H9 (cell line): Measurements from ENCODE around the gene CELF4. TPM values are rescaled to one million over a fixed set of nuclear protein-coding genes. Genes with fewer than 3 reads are reported as not detected.

Source experiments
- DNase-seq: peaks from one replicate; pipeline ENCODE4 v3.0.0-alpha.2; 2017
- H2AFZ ChIP-seq: one replicate; pipeline ENCODE4 v1.6.1; 2013; ENCODE audit warnings: mild to moderate bottlenecking, low read length, control low read depth, moderate library complexity
- H2AK5ac ChIP-seq: 2 replicates; pipeline ENCODE4 v1.6.1; 2013; ENCODE audit warnings: low read length, control low read depth, mixed read lengths; ENCODE audit not compliant: insufficient read length
- H2BK120ac ChIP-seq: one replicate; pipeline ENCODE4 v1.6.1; 2013; ENCODE audit warnings: low read depth, mild to moderate bottlenecking, low read length, control low read depth, inconsistent platforms; ENCODE audit not compliant: poor library complexity, severe bottlenecking
- H2BK12ac ChIP-seq: 2 replicates; pipeline ENCODE4 v1.6.1; 2013; ENCODE audit warnings: low read length, control low read depth, mixed read lengths, low read depth; ENCODE audit not compliant: insufficient read length
- H2BK15ac ChIP-seq: 2 replicates; pipeline ENCODE4 v1.6.1; 2013; ENCODE audit warnings: low read depth, low read length, control low read depth
- H2BK20ac ChIP-seq: one replicate; pipeline ENCODE4 v1.6.1; 2013; ENCODE audit warnings: low read depth, mild to moderate bottlenecking, low read length, control low read depth, inconsistent platforms; ENCODE audit not compliant: poor library complexity, severe bottlenecking
- H2BK5ac ChIP-seq: 2 replicates; pipeline ENCODE4 v1.6.1; 2013; ENCODE audit warnings: low read length, control low read depth, mixed read lengths; ENCODE audit not compliant: insufficient read length
- H3K14ac ChIP-seq: 2 replicates; pipeline ENCODE4 v1.6.1; 2013; ENCODE audit warnings: low read length, control low read depth; ENCODE audit not compliant: insufficient read depth
- H3K18ac ChIP-seq: 2 replicates; pipeline ENCODE4 v1.6.1; 2013; ENCODE audit warnings: low read depth, mild to moderate bottlenecking, mixed read lengths, low read length, control low read depth; ENCODE audit not compliant: insufficient read length
- H3K23ac ChIP-seq: 2 replicates; pipeline ENCODE4 v1.6.1; 2013; ENCODE audit warnings: low read length, control low read depth, mixed read lengths, low read depth; ENCODE audit not compliant: insufficient read length
- H3K23me2 ChIP-seq: 2 replicates; pipeline ENCODE4 v1.6.1; 2013; ENCODE audit warnings: low read depth, mild to moderate bottlenecking, mixed read lengths, low read length, control low read depth; ENCODE audit not compliant: insufficient read length, poor library complexity, severe bottlenecking
- H3K27ac ChIP-seq: 2 replicates; pipeline ENCODE4 v1.5.1; 2013; ENCODE audit warnings: low read length, control low read depth, mixed read lengths, low read depth; ENCODE audit not compliant: insufficient read length
- H3K27me3 ChIP-seq: 2 replicates; pipeline ENCODE4 v1.6.1; 2013; ENCODE audit warnings: low read length, control low read depth, inconsistent platforms; ENCODE audit not compliant: insufficient read depth
- H3K4ac ChIP-seq: 2 replicates; pipeline ENCODE4 v1.6.1; 2013; ENCODE audit warnings: low read depth, mild to moderate bottlenecking, control low read depth, inconsistent platforms, low read length, moderate library complexity
- H3K4me1 ChIP-seq: 2 replicates; pipeline ENCODE4 v1.6.1; 2013; ENCODE audit warnings: low read length, control low read depth, inconsistent platforms; ENCODE audit not compliant: insufficient read depth
- H3K4me2 ChIP-seq: 2 replicates; pipeline ENCODE4 v1.6.1; 2013; ENCODE audit warnings: low read length, control low read depth, mixed read lengths; ENCODE audit not compliant: insufficient read length, insufficient read depth
- H3K56ac ChIP-seq: 2 replicates; pipeline ENCODE4 v1.6.1; 2013; ENCODE audit warnings: low read depth, mild to moderate bottlenecking, mixed read lengths, low read length, control low read depth; ENCODE audit not compliant: insufficient read length
- H3K79me1 ChIP-seq: 2 replicates; pipeline ENCODE4 v1.6.1; 2013; ENCODE audit warnings: low read depth, mild to moderate bottlenecking, moderate library complexity, low read length, control low read depth, inconsistent platforms; ENCODE audit not compliant: insufficient read depth, poor library complexity, severe bottlenecking
- H3K79me2 ChIP-seq: 2 replicates; pipeline ENCODE4 v1.6.1; 2013; ENCODE audit warnings: low read length, control low read depth, inconsistent platforms; ENCODE audit not compliant: insufficient read depth
- H3K9ac ChIP-seq: 2 replicates; pipeline ENCODE4 v1.6.1; 2013; ENCODE audit warnings: low read length, control low read depth, mixed read lengths; ENCODE audit not compliant: insufficient read length; ENCODE audit errors: extremely low read depth
- H3K9me3 ChIP-seq: one replicate; pipeline ENCODE4 v1.6.1; 2013; ENCODE audit warnings: low read depth, low read length, inconsistent platforms; ENCODE audit not compliant: control insufficient read depth
- H3T11ph ChIP-seq: one replicate; pipeline ENCODE4 v1.6.1; 2013; ENCODE audit warnings: mild to moderate bottlenecking, low read length, control low read depth, inconsistent platforms
- H4K20me1 ChIP-seq: one replicate; pipeline ENCODE4 v1.6.1; 2013; ENCODE audit not compliant: control insufficient read depth, insufficient read length, insufficient read depth
- H4K5ac ChIP-seq: 2 replicates; pipeline ENCODE4 v1.6.1; 2013; ENCODE audit warnings: low read depth, mild to moderate bottlenecking, mixed read lengths, low read length, control low read depth; ENCODE audit not compliant: insufficient read length
- H4K8ac ChIP-seq: replicated peaks from 2 replicates; pipeline ENCODE4 v1.6.1; 2013; ENCODE audit warnings: low read length, control low read depth, mixed read lengths, low read depth; ENCODE audit not compliant: insufficient read length
- H4K91ac ChIP-seq: 2 replicates; pipeline ENCODE4 v1.6.1; 2013; ENCODE audit warnings: low read depth, mild to moderate bottlenecking, moderate library complexity, mixed read lengths, low read length, control low read depth; ENCODE audit not compliant: insufficient read length
- H3K27ac Mint-ChIP-seq, 3 experiments: 2 replicates in 2 of 3; 3 replicates in 1 of 3; pipeline ENCODE4 v1.8.0; 2020 to 2021; ENCODE audit warnings: mixed read lengths in 3 of 3, mild to moderate bottlenecking in 1 of 3, moderate library complexity in 1 of 3
- H3K27me3 Mint-ChIP-seq: 2 replicates; pipeline ENCODE4 v1.8.0; 2021; ENCODE audit warnings: low read depth, mild to moderate bottlenecking, moderate library complexity, mixed read lengths
- H3K36me3 Mint-ChIP-seq, 3 experiments: 2 replicates in 2 of 3; 3 replicates in 1 of 3; pipeline ENCODE4 v1.8.0; 2020 to 2021; ENCODE audit warnings: low read depth in 3 of 3, mixed read lengths in 3 of 3; ENCODE audit not compliant: insufficient read depth in 1 of 3
- H3K4me1 Mint-ChIP-seq, 2 experiments: 2 replicates each; pipeline ENCODE4 v1.8.0; 2020; ENCODE audit warnings: mixed read lengths in 2 of 2
- H3K4me3 Mint-ChIP-seq, 2 experiments: 2 replicates in 1 of 2; 3 replicates in 1 of 2; pipeline ENCODE4 v1.8.0; 2020 to 2021; ENCODE audit warnings: mild to moderate bottlenecking in 2 of 2, mixed read lengths in 2 of 2, moderate library complexity in 1 of 2
- H3K9me3 Mint-ChIP-seq, 2 experiments: 2 replicates in 1 of 2; 3 replicates in 1 of 2; pipeline ENCODE4 v1.8.0; 2020; ENCODE audit warnings: mild to moderate bottlenecking in 2 of 2, mixed read lengths in 2 of 2, moderate library complexity in 1 of 2
- CTCF ChIP-seq: fragments of 200-600 bp; sonication (generic); conservative IDR thresholded peaks from 3 replicates; pipeline ENCODE4 v1.8.0; 2021; ENCODE audit warnings: antibody characterized with exemption, mild to moderate bottlenecking
- WGBS: extraction: QIAGEN DNeasy Blood & Tissue Kit; methylation state at CpG from one replicate; pipeline ENCODE4 v1.1.7; 2013; ENCODE audit warnings: missing lambda C conversion rate, low lambda C conversion rate, mixed read lengths; ENCODE audit not compliant: insufficient read length; ENCODE audit errors: extremely low coverage; 5-methylcytosine and 5-hydroxymethylcytosine counted together
- total RNA-seq: library from RNA; stranded (reverse); gene quantifications from 2 replicates; pipeline ENCODE4 v1.2.1, GENCODE V29; 2021

Gene CELF4
- total RNA-seq, 1 experiment from 2014 or later: 1.1 TPM

GRCh38 chr18:37238282-37239108, 327.1 kb downstream of the CELF4 start:
- Histone ChIP-seq H3K4me2 (no peak overlapping the region), H4K8ac (no peak overlapping the region), H3K23me2 (no peaks in the 10 kb centered on the region), H3K14ac (no peak overlapping the region; the same call in 1 of the 2 replicates), H3K79me1 (no peaks in the 10 kb centered on the region), H4K20me1 (no peaks in the 10 kb centered on the region), H3K23ac (no peak overlapping the region), H3K56ac (no peak overlapping the region), H2BK20ac (no peak overlapping the region), H3K4ac (no peak overlapping the region), H3K18ac (no peak overlapping the region), H2AFZ (no peak overlapping the region), H3K9ac (no peak overlapping the region), H2BK15ac (no peak overlapping the region), H4K91ac (no peak overlapping the region), H3T11ph (no peak overlapping the region), H3K9me3 (no peaks in the 10 kb centered on the region), H4K5ac (no peak overlapping the region), H2BK120ac (no peak overlapping the region), H3K27me3 (no peaks in the 10 kb centered on the region), H3K27ac (no peak overlapping the region), H2BK12ac (no peak overlapping the region), H2BK5ac (no peak overlapping the region), H3K4me1 (no peaks in the 10 kb centered on the region), H3K79me2 (no peaks in the 10 kb centered on the region), H2AK5ac (no peak overlapping the region)
- no peak overlapping the region for H3K4me3 Mint-ChIP-seq
- no peak for TF ChIP-seq CTCF
- H3K27me3 Mint-ChIP-seq: peaks cover 32% of the 10 kb centered on the region
- no peak overlapping the region for H3K27ac Mint-ChIP-seq
- no peak for DNase-seq
- H3K4me1 Mint-ChIP-seq: peaks cover under 1 to 2% of the 10 kb centered on the region in 2 experiments; a peak in 3 of 4 replicates
- no peaks in the 10 kb centered on the region for H3K36me3 Mint-ChIP-seq
- H3K9me3 Mint-ChIP-seq: no peaks in the 10 kb centered on the region
- no CpG with 5 or more reads among the region's 6 CpGs for WGBS
